Neural progenitor cell (in vitro differentiated cells): ENCODE results near the gene TEX14.

ENCODE experiments used
- EZH2 ChIP-seq: fragments of 200-600 bp; sonication (generic); IDR thresholded peaks from 2 replicates; pipeline ENCODE4 v1.6.1; 2017; ENCODE audit warnings: antibody characterized with exemption, mild to moderate bottlenecking, moderate library complexity
- EZH2phosphoT487 ChIP-seq: fragments of 200-600 bp; sonication (generic); IDR thresholded peaks from 2 replicates; pipeline ENCODE4 v1.6.1; 2017; ENCODE audit warnings: antibody characterized with exemption
- TF ChIP-seq, protein P1 (sequence below): fragments of 200-600 bp; sonication (generic); IDR thresholded peaks from 2 replicates; pipeline ENCODE4 v1.5.1; 2017; ENCODE audit warnings: antibody characterized with exemption, mild to moderate bottlenecking

DNA sequence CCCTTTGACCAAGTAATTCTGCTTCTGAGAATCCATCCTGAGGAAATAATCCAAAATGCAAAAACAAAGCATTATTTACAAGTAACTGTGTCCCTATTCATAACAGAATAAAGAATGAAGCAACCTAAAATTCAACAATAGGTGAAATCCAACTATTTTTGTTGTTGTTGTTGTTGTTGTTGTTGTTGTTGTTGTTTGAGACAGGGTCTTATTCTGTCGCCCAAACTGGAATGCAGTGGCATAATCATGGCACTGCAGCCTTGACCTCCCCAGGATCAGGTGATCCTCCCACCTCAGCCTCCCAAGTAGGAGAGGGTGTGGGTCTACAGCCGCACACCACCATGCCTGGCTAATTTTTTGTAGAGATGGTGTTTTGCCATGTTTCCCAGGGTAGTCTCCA lies 101.5 kb downstream of the TEX14 start:
- no peak for TF ChIP-seq EZH2
- TF ChIP-seq EZH2phosphoT487, result no peak
- TF ChIP-seq, protein P1, sequence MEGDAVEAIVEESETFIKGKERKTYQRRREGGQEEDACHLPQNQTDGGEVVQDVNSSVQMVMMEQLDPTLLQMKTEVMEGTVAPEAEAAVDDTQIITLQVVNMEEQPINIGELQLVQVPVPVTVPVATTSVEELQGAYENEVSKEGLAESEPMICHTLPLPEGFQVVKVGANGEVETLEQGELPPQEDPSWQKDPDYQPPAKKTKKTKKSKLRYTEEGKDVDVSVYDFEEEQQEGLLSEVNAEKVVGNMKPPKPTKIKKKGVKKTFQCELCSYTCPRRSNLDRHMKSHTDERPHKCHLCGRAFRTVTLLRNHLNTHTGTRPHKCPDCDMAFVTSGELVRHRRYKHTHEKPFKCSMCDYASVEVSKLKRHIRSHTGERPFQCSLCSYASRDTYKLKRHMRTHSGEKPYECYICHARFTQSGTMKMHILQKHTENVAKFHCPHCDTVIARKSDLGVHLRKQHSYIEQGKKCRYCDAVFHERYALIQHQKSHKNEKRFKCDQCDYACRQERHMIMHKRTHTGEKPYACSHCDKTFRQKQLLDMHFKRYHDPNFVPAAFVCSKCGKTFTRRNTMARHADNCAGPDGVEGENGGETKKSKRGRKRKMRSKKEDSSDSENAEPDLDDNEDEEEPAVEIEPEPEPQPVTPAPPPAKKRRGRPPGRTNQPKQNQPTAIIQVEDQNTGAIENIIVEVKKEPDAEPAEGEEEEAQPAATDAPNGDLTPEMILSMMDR, result no peak
